Measurements from ENCODE around the gene RAPGEF5.
A peak's percentile ranks its signal among the peaks of the same experiment; 100 is the strongest.

RAPGEF5 gene

DNA sequence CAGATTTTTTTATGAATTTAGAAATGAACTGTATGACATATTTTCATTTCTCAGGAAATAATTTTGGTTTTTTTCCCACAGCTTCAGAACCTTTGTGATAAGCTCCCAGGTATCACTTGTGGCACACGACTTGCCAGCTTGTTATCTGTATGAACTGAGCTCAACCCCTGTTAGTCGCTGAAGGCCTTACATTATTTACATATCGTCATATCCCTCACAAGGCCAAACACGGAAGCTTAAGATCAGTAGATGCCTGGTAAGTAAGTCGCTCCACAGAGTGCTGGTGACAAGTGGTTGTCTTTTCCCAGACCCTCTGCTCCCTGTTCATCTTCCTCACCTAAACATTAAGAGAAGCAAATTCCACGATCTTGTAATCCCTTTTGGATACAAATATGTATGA is 55.2 kb downstream of the RAPGEF5 start:
- POLR2A ChIA-PET: no interaction called here
- TF ChIP-seq, protein P1, sequence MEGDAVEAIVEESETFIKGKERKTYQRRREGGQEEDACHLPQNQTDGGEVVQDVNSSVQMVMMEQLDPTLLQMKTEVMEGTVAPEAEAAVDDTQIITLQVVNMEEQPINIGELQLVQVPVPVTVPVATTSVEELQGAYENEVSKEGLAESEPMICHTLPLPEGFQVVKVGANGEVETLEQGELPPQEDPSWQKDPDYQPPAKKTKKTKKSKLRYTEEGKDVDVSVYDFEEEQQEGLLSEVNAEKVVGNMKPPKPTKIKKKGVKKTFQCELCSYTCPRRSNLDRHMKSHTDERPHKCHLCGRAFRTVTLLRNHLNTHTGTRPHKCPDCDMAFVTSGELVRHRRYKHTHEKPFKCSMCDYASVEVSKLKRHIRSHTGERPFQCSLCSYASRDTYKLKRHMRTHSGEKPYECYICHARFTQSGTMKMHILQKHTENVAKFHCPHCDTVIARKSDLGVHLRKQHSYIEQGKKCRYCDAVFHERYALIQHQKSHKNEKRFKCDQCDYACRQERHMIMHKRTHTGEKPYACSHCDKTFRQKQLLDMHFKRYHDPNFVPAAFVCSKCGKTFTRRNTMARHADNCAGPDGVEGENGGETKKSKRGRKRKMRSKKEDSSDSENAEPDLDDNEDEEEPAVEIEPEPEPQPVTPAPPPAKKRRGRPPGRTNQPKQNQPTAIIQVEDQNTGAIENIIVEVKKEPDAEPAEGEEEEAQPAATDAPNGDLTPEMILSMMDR (IDR thresholded peaks at IDR 0.05; ENCODE audit: control extremely low read depth, extremely low read depth, low read depth, missing control alignments): no peak
- no peak for DNase-seq (ENCODE audit: extremely low spot score)
- CTCF ChIA-PET: interaction anchor here (1.1 to 1.6 kb wide), 4 partner anchors 9 to 192 kb away, joined by 3 to 5 read pairs (median 3); no protein-coding TSS in a partner anchor

DNA sequence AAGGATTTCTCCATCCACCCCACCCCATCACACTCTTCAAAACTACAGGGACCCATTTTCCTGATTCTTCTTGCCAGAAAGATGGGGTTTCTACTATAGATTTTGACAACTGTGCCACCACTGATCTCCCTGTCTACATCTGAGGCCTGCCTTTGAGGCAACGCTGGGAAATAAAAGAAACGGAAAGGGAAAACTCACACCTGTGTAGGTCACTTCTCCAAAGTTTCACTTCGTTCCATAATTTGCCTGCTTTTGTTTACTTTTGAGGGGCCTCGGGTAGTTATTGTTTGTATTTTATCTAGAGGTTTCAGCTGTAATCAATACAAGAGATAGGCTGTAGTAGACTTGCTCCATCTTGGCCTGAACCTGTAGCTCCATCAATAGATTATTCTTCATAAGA is 56.1 kb downstream of the RAPGEF5 start:
- CTCF ChIA-PET: interaction anchor here (1.2 to 1.5 kb wide), 5 partner anchors 9 to 191 kb away, joined by 3 to 5 read pairs (median 3); no protein-coding TSS in a partner anchor
- DNase-seq (ENCODE audit: extremely low spot score): no peak
- TF ChIP-seq, protein P1 (IDR thresholded peaks at IDR 0.05; ENCODE audit: control extremely low read depth, extremely low read depth, low read depth, missing control alignments): no peak
- POLR2A ChIA-PET: no interaction called here

DNA sequence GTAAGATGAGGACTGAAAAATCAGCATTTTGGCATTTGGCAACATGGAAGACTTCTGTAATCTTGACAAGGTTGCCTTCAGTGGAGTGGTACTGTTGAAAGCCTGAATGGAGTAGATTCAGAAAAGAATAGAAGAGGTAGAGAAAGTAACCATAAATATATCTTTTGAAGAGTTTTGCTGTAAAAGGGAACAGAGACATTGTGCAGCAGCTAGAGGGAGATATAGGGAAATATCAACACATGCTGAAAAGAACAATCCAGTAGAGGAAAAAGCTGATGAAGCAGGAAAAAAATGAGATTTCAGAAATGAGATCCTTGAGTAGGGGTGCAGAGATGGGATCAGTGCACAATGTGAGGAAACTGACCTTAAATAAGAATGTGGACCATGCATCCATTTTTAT is 60.0 kb downstream of the RAPGEF5 start:
- ChIA-PET POLR2A (no interaction called here), CTCF (interaction anchor here (1.1 to 2.1 kb wide), 4 partner anchors 13 to 188 kb away, joined by 3 to 4 read pairs (median 3); no protein-coding TSS in a partner anchor)
- TF ChIP-seq, protein P1 (IDR thresholded peaks at IDR 0.05; ENCODE audit: control extremely low read depth, extremely low read depth, low read depth, missing control alignments): peak; percentile 19
- no peak for DNase-seq (ENCODE audit: extremely low spot score)

DNA sequence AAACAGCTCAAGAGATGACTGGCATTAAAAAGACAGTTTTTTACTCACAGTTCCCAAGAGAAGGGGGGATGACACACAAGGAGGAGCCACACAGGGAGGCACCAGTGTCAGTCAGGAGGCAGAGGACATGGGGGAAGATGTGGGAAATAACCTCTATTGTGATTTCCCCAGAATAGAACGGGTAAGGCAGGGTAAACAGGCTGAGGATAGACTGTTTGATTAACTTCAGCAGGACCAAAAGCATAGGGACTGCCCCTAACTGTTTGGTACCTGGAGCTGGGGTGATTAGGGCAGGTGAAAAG is 60.7 kb downstream of the RAPGEF5 start:
- POLR2A ChIA-PET: no interaction called here
- TF ChIP-seq, protein P1 (IDR thresholded peaks at IDR 0.05; ENCODE audit: control extremely low read depth, extremely low read depth, low read depth, missing control alignments): no peak
- DNase-seq (ENCODE audit: extremely low spot score): no peak
- CTCF ChIA-PET: interaction anchor here (1.1 to 2.1 kb wide), 3 partner anchors 13 to 189 kb away, joined by 3 to 4 read pairs (median 3); no protein-coding TSS in a partner anchor

DNA sequence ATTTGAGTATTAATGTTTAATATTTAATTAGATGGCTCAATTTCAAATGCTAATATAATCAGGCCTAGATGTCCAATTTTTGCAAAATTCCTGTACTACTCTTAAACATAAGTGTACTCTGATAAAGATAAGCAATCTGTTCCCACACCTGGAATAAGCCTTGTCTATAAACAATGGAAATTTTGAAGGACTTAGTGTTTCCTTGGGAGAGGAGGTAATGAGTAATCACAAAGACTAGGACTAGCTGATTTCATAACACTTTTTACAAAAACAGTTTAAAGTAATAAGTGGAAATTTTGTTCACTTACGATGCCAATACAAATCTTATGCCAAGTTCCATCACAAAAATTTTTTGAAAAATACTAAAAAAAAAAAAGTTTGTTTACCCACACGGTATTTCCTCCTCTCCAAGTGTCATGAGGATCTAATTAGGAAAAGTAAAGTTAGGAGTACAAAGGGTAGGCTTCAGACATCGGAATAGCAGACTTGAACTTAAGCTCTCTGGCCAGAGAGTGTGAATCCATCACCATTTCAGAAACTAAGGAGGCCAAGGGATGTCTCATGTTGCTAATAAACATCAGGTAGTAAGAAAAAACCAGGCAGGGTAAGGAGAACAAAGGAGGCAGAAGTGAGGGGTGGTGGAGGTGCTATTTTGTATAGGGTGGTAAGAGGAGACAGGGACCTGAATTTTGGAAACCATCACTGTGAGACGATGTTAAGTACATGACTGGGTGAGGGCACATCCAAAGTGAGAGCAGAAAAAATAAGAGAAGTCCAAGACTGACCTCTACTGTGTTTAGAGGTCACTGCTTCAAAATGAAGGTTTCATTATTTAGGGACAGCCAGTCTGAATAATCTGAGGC is 61.3 kb downstream of the RAPGEF5 start:
- CTCF ChIA-PET: interaction anchor here (1.1 to 2.1 kb wide), 3 partner anchors 12 to 190 kb away, joined by 3 to 4 read pairs (median 3); no protein-coding TSS in a partner anchor
- TF ChIP-seq, protein P1 (IDR thresholded peaks at IDR 0.05; ENCODE audit: control extremely low read depth, extremely low read depth, low read depth, missing control alignments): no peak
- POLR2A ChIA-PET: no interaction called here
- no peak for DNase-seq (ENCODE audit: extremely low spot score)

DNA sequence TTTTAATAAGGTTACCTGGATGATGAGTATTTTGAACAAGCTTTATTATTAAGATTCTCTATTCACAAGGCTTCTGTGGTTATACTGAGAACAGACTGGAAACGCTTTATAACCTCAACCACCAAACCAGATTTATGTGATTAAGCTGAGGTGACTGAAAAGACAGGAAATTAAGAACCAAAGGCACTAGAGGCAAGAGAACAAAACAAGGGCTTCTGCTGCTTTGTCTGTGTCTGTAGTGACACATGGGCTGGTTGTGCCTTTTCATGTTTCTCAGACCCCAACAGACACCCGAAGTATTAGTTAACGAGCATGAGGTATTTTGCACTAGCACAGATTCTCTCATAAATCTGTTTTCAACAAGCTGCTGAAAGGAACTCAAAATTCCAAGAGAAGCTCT is 64.4 kb downstream of the RAPGEF5 start:
- CTCF ChIA-PET: interaction anchor here (1.3 to 1.9 kb wide), 4 partner anchors 10 to 210 kb away, joined by 3 to 5 read pairs (median 4); no protein-coding TSS in a partner anchor
- TF ChIP-seq, protein P1 (IDR thresholded peaks at IDR 0.05; ENCODE audit: control extremely low read depth, extremely low read depth, low read depth, missing control alignments): no peak
- POLR2A ChIA-PET: interaction anchor here (0.6 kb wide), 1 partner anchor 299 kb away, joined by 5 read pairs; no protein-coding TSS in a partner anchor
- DNase-seq (ENCODE audit: extremely low spot score): no peak
